A204.1 (cell line): Measurements from ENCODE around the gene TBC1D1.

Source experiments
- FAIRE-seq: peaks from 2 replicates; lab custom pipeline; 2012; peaks lifted over from hg19 to GRCh38; lab: Jason Lieb, UNC

Gene TBC1D1

GRCh38 chr4:38129460-38130227 is 238.8 kb downstream of the TBC1D1 start:
- no peak for FAIRE-seq

- FAIRE-seq: no peak
Measured at GRCh38 chr4:38130884-38131283, 240.0 kb downstream of the TBC1D1 start.

GRCh38 chr4:38131371-38132091 is 240.6 kb downstream of the TBC1D1 start:
- no peak for FAIRE-seq

- FAIRE-seq: no peak
Measured at GRCh38 chr4:38132107-38132673, 241.3 kb downstream of the TBC1D1 start.

- FAIRE-seq: no peak
Measured at GRCh38 chr4:38132843-38133662, 242.2 kb downstream of the TBC1D1 start.

- no peak for FAIRE-seq
Measured at GRCh38 chr4:38133711-38134480, 243.0 kb downstream of the TBC1D1 start.

GRCh38 chr4:38135201-38135600 is 244.3 kb downstream of the TBC1D1 start:
- no peak for FAIRE-seq

GRCh38 chr4:38136604-38137003 is 245.7 kb downstream of the TBC1D1 start:
- no peak for FAIRE-seq

- FAIRE-seq: no peak
Measured at GRCh38 chr4:38137080-38137479, 246.2 kb downstream of the TBC1D1 start.

- FAIRE-seq: no peak
Measured at GRCh38 chr4:38138363-38138762, 247.5 kb downstream of the TBC1D1 start.

GRCh38 chr4:38139187-38139586 is 248.3 kb downstream of the TBC1D1 start:
- no peak for FAIRE-seq

GRCh38 chr4:38140643-38141203 is 249.8 kb downstream of the TBC1D1 start:
- no peak for FAIRE-seq

- FAIRE-seq: no peak
Measured at GRCh38 chr4:38141808-38142500, 251.1 kb downstream of the TBC1D1 start.

- FAIRE-seq: no peak
Measured at GRCh38 chr4:38144031-38144430, 253.1 kb downstream of the TBC1D1 start.

GRCh38 chr4:38145033-38145678 is 254.3 kb downstream of the TBC1D1 start:
- no peak for FAIRE-seq

GRCh38 chr4:38145741-38146140 is 254.9 kb downstream of the TBC1D1 start:
- no peak for FAIRE-seq

GRCh38 chr4:38146383-38146782 is 255.5 kb downstream of the TBC1D1 start:
- FAIRE-seq: no peak

GRCh38 chr4:38149472-38149996 is 258.6 kb downstream of the TBC1D1 start:
- FAIRE-seq: no peak

GRCh38 chr4:38149997-38150671 is 259.2 kb downstream of the TBC1D1 start:
- no peak for FAIRE-seq
